ENCODE data around the gene PDCL2.
"Not testable (repeated sequence)": the region's sequence is repeated elsewhere in the genome, so short reads cannot be mapped to it uniquely, and the experiment has no call there.

The PDCL2 gene, protein sequence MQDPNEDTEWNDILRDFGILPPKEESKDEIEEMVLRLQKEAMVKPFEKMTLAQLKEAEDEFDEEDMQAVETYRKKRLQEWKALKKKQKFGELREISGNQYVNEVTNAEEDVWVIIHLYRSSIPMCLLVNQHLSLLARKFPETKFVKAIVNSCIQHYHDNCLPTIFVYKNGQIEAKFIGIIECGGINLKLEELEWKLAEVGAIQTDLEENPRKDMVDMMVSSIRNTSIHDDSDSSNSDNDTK

DNA sequence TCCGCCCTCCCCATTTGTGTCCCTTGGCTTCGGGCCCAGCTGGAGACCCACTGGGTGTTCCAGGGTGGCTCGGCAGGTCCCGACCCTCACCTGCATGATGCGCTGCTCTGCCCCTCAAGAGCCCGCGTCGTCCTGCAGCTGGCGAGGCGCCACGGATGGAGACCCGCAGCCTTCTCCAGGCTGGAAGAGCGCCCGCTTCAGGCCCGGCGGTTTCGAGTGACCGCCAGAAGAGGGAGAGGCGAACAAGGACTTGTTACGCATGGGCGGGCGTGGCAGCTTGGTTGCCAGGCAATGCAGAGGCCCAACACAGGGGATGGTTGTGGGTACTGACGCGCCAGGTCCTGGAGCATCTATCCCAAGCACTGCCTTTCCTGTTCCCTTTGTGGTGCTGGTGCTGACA, at the start of gene PDCL2:
PDCL2 (minus strand) TSS at position 232 of the 400 bp plus-strand sequence; CDS start at position 96, 136 bp downstream.
- DNase-seq = no peak

- no peak for DNase-seq
Measured at GRCh38 chr4:55637272-55637820, 45.3 kb upstream of the PDCL2 start.

DNA sequence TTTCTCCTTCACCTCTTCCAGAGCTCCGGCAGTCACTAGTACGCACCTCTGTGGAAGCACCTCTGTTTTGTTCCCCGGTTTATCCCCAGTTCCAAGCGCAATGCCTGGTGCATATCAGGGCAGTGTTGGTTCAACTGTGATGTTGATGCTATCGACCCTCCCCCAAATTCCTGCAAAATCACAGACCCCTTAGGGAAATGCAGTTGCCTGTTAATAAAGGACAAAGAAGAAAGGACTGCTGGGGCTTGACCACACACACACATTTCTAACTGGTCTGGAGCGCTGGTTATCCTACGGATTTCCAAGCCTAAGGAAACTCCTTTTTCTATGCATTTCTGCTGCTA, 44.6 kb upstream of the PDCL2 start:
- no peak for DNase-seq

DNA sequence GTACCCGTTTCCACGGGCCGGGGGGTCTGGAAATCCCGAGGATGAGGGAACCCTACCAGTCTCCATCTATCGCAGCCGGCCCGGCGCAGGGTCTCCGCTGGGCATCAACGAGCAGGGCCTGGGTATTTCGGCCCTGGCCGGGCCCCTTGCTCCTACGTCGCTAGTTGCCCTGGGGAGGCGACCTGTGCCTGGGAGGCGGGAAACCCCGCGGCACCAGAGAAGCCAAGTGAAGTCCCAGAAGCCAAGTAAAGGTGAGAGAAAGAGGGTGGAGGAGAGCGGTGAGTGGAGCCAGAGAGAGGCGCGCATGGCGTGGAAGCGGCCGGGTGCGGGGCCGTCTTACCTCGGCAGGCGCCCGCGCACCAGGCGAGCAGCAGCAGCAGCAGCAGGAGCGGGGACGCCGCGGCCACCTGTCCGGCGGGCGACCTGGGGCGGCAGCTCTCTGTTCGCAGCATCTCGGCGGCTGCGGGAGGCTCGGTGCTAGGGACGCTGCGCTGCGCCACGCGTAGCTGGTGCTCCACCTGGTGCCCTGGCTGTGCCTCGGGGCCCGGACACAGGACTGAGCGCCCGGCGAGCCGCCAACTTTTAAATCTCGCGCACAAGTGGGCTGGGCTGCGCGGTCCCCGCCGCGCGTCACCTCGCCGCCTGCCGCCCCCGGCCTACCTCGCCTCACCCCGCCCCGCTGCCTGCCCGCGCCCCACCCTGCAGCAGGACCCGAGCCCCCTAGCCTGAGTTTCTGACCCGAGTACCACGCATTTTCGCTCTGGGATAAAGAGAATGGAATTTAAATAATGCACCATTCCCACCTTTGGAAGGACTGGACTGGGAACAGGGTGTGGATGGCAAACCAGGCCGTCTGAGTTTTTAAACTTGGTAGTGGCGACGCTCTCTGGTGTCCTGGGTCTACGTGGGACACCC, 44.0 kb upstream of the PDCL2 start, which contains the start of gene NMU:
NMU (minus strand) TSS at position 558 of the 915 bp plus-strand sequence; CDS start at position 452, 106 bp downstream.
- DNase-seq = peak; percentile 4

DNA sequence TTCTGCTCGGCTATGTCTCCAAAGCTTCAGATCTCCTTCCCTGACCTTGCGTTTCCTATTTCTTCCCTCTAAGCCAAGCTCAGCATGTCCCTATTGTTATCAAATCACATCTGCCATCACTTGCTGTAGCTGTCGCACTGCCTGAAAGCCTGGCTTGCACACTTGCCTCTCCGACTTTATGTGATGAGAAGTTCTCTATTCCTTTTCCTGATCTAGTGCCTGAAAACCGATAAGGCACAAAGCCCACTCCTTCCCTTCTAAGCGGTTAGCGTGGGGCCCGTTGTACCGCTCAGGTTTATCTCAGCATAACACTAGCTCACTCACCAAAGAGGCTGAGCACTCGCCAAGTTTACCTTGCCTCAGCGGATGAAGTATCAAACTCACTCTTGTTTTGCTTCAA, 43.2 kb upstream of the PDCL2 start:
- DNase-seq = no peak

DNA sequence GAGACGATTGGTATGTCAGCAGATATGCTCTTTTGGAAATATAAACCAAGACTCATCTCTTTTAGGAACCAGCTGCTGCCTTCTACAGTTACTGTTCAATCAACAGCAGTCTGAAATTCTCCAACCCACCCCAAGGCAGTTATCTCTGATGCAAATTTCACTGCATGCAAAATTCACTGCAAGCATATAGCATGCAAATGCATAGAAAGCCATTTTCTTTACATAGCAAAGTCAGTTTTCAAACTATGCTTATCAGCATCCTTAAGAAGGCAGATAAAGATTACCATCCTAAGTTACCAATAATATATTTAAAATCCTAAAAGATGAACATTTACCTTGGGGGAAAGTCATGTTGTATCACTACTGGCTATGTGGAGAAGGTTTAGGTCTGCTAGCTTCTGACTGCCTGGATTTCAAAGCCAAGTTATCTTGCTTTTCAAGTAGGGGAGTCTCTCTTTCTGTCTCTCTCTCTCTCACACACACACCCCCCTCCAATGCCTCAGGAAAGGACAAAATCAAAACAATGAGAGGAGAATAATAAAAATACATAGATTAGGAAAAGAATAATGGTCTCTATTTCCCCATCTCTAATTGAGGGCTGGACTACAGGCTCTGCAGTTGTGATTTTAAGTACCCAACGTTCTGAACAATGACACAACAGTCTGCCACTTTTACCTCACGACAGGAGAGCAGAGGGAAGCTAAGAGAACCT, 42.5 kb upstream of the PDCL2 start:
- no peak for DNase-seq

DNA sequence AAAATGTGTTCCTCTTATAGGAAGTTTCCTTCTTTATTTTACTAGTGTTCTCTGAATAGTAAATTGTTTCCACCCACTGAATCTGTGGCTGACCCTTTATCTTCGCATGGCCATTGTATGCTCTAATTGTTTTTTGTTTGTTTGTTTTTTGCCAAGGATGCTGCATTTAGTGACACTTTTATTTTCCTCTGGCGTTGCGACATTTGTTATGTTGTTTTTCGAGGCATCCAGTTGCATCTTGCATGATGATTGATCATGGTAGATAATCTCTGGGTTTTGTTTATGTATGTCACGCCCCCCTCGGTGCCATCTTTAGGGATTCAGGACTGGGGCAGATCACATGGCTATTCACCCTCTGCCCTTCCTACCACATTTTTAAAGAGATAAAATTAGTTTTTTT, 41.9 kb upstream of the PDCL2 start:
- no peak for DNase-seq

- DNase-seq = no peak
Measured at GRCh38 chr4:55625835-55626234, 33.8 kb upstream of the PDCL2 start.

GRCh38 chr4:55624063-55624462, 32.0 kb upstream of the PDCL2 start:
- not testable (repeated sequence) for DNase-seq

- no peak for DNase-seq
Measured at GRCh38 chr4:55618546-55619143, 26.6 kb upstream of the PDCL2 start.

DNA sequence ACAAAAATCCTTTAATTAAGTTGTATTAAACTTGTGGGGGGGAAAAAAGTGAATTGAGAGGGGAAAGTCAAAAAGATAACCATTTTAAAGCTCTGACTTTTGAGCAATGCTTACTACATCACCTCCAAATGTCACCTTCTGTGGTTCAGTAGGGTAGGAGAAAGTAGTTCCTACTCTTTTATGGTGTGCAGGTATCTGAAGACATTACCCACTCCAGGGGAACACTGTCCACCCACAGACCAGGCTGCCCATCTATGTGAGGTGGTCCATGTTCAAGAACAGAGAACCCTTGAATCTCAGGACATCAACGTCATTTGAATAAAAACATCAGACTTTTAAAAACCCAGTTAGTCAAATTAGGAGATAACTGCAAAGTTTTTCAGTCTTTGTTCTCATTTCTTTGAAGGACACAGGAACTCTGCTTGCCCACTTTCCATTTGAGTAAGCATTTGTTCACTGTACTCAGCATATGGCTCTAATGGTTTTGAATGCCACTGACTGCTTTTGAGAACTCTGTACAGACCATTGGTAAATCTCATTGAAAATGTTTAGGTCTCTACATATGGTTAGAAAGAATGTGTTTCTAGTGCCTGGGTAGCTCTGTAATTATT, 25.6 kb upstream of the PDCL2 start:
- no peak for DNase-seq

- DNase-seq = no peak
Measured at GRCh38 chr4:55615008-55615407, 23.0 kb upstream of the PDCL2 start.

DNA sequence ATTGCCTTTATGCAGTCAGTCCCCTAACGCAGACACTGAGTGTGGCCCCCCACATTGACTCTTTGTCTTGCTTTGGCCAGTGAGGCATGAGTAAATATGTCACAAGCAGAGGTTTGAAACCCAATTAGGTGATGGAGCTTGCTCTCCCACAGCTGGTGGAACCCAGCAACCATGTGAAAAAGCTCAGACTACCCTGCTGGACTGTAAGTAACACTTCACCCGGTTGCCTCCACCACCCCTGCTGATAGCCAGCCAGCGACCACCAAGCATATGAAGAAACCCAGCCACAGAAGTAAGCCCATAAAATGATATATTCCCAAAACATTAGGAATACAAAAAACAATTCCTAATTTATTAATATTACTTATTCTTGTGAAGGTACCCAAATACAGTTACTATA, 21.6 kb upstream of the PDCL2 start:
- DNase-seq = no peak

- DNase-seq = no peak
Measured at GRCh38 chr4:55612341-55612740, 20.3 kb upstream of the PDCL2 start.

DNA sequence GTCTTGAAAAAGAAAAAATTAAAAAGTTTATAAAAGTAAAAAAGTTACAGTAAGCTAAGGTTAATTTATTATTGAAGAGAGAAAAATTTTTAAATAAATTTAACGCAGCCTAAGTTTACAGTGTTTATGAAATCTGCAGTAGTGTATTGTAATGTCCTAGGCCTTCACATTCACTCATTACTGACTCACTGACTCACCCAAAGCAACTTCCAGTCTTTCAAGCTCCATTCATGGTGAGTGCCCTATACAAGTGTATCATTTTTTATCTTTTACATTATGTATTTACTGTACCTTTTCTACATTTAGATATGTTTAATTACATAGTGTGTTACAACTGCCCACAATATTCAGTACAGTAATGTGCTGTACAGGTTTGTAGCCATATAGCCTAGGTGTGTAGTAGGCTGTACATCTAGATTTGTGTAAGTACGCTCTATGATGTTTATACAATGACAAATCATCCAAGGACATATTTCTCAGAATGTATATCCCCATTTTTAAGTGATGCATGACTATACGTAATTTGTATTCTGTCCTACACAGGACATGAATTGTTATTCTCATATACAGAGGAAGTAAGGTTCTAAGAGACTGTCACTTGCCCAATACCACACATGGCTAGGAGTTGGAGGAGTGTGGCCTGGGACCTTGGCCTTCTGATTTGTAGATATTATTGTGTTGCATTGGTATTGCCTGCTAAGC, 19.5 kb upstream of the PDCL2 start:
- no peak for DNase-seq

GRCh38 chr4:55610381-55610780, 18.3 kb upstream of the PDCL2 start:
- DNase-seq = no peak

GRCh38 chr4:55609393-55609866, 17.4 kb upstream of the PDCL2 start:
- no peak for DNase-seq

DNA sequence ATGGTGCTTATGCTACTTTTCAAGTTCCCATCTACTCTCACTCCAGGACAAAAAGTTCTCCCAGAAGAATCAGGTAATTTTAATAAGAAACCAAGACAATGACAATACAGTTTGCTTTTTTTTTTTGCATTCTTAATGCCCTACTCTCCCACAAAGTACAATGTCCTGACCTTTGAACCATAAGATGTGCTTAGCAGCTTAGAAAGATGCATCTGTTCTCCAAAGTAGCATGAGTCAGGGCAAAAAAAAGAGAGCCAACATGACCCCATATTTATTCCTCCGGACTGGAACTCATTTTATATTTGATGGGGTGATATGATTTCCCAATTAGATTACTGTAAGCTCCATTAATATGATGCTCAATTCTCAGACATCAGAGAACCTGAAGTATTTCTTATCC, 16.5 kb upstream of the PDCL2 start:
- no peak for DNase-seq

DNA sequence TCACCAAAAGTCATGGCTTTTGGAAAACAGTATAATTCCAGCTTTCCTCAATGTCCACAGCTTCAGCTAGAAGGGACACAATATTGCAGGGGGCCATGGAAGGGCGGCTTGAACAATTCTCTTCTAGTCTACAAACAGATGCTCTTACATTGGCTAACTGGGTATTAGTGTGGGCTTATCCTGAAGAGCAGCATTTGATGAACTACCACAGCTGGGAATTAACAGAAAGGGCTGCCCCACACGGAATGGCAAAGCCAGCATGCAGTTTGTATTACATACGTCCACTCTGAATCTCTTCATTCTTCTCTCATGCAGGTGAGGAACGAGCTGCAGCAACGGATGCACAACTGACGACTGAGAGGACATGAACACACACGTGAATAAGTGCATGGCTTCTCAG, 13.0 kb upstream of the PDCL2 start:
- DNase-seq = no peak

GRCh38 chr4:55600640-55601039, 8.6 kb upstream of the PDCL2 start:
- no peak for DNase-seq

DNA sequence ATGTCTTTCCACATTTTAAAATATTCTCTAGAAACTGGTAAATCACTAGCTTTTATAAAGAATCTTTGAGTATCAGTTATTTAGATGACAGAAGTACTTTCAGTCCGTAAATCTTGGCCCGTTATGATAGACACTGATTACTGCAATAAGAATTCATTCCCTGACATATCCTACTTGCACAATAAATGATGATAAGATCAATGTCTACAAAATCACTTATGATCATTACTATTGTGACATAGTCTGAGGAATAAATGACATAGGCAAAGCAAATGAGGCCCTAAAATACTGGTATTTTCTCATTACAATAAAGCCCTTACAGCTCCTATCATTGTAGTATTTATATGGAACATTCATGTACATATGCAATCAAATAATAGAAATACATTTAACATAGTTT, 6.6 kb upstream of the PDCL2 start:
- no peak for DNase-seq

DNA sequence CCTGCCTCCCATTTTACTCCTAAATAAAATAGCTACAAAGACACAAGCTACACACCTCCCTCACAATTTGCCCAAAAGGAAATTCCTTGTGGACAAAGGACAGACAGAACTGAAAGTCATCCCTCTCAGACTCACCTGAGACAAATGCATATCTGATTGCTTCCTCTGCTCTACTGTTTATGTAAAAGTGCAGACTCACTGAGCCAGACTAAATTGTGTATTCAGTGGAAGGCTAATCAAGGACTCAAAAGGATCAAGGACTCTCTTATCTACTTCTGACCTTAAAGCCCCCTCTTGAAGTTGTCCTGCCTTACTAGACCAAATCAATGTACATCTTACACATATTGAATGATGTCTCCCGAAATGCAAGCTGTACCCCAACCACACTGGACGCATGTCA, 3.9 kb downstream of the PDCL2 start:
- no peak for DNase-seq

Data from stimulated activated naive CD4-positive, alpha-beta T cell treated with Interleukin-2 at 50 U/mL for 16 hours (primary cell).